IMR-90 (cell line): ENCODE measurements around the gene MUSTN1. TPM values are rescaled to one million over a fixed set of nuclear protein-coding genes. Genes with fewer than 3 reads are reported as not detected.

ENCODE experiments used
- microRNA-seq, 2 experiments: library from miRNA; stranded (forward) in 1 of 2; unstranded in 1 of 2; fragments of 10-50 nt in 1 of 2; fragments of <30 nt in 1 of 2; gene quantifications in 1 of 2; microRNA quantifications in 1 of 2; one replicate each; pipeline versions ENCODE3 to v1.1.0; 2013 to 2020; ENCODE audit not compliant: insufficient read depth in 1 of 2, insufficient read length in 1 of 2, unreplicated experiment in 1 of 2
- polyA plus RNA-seq, 3 experiments: library from polyadenylated mRNA; depleted of rRNA; stranded (reverse); fragments of >200 nt; gene quantifications; 2 replicates each; pipeline ENCODE4 v1.2.3, GENCODE V29; 2012; ENCODE audit warnings: low replicate concordance in 1 of 3
- small RNA-seq, 5 experiments: library from RNA; depleted of rRNA; stranded (forward); fragments of <200 nt; gene quantifications; one replicate each; pipeline ENCODE3, GENCODE V24; 2012
- total RNA-seq: library from RNA; depleted of rRNA; stranded (reverse); fragments of >200 nt; gene quantifications from 2 replicates; pipeline ENCODE4 v1.2.3, GENCODE V29; 2012; rRNA removed

The MUSTN1 gene
- total and polyA plus RNA-seq, 2 of the 4 experiments (the other 2 are of a cell fraction): not detected

Small RNAs within 50 kb of the gene (microRNA-seq; reads per million reads assigned to microRNA genes)
- gene MIR8064 (ENCODE audit: insufficient read depth in 1 of 2, insufficient read length in 1 of 2, unreplicated experiment in 1 of 2): 0 reads per million in 2 experiments
- gene MUSTN1 (ENCODE audit: insufficient read depth, insufficient read length): not detected

Small RNAs within 50 kb of the gene (small RNA-seq; reads per million reads assigned to genes)
- gene MIR8064 (0 reads per million in 5 experiments), gene MUSTN1 (0 reads per million in 5 experiments)

Other genes with a start within 250 kb of the MUSTN1 start
- gene PBRM1, start 149.1 kb downstream of the MUSTN1 start, total RNA-seq: 72.6 and 74.2 TPM in 2 replicates
- gene PBRM1, start 149.1 kb downstream of the MUSTN1 start, polyA plus RNA-seq (2012; rRNA removed): 16.5 and 16.6 TPM in 2 replicates
- gene GNL3, start 149.0 kb downstream of the MUSTN1 start, total RNA-seq: 66.0 and 117 TPM in 2 replicates
- gene GNL3, start 149.0 kb downstream of the MUSTN1 start, polyA plus RNA-seq (2012; rRNA removed): 69.7 and 90.4 TPM in 2 replicates
- 65.3 and 87.8 TPM in 2 replicates for gene GLT8D1, start 129.2 kb downstream of the MUSTN1 start, total RNA-seq
- gene GLT8D1, start 129.2 kb downstream of the MUSTN1 start, polyA plus RNA-seq (2012; rRNA removed): 114 and 124 TPM in 2 replicates
- gene SPCS1, start 128.9 kb downstream of the MUSTN1 start, total RNA-seq: 50.5 and 102 TPM in 2 replicates
- 111 and 124 TPM in 2 replicates for gene SPCS1, start 128.9 kb downstream of the MUSTN1 start, polyA plus RNA-seq (2012; rRNA removed)
- gene NEK4, start 64.1 kb downstream of the MUSTN1 start, total RNA-seq: 16.9 and 24.7 TPM in 2 replicates
- gene NEK4, start 64.1 kb downstream of the MUSTN1 start, polyA plus RNA-seq (2012; rRNA removed): 6.6 and 10.3 TPM in 2 replicates
- not detected in 2 replicates for gene ITIH1, start 57.4 kb downstream of the MUSTN1 start, total RNA-seq
- gene ITIH1, start 57.4 kb downstream of the MUSTN1 start, polyA plus RNA-seq (2012; rRNA removed): not detected in 2 replicates
- 0.72 and 1.1 TPM in 2 replicates for gene ITIH3, start 40.2 kb downstream of the MUSTN1 start, total RNA-seq
- 0.94 and 1.3 TPM in 2 replicates for gene ITIH3, start 40.2 kb downstream of the MUSTN1 start, polyA plus RNA-seq (2012; rRNA removed)
- 0.28 and 0.36 TPM in 2 replicates for gene ITIH4, start 4.3 kb downstream of the MUSTN1 start, total RNA-seq
- 0.26 and 0.67 TPM in 2 replicates for gene ITIH4, start 4.3 kb downstream of the MUSTN1 start, polyA plus RNA-seq (2012; rRNA removed)
- 7.5 and 10.6 TPM in 2 replicates for gene STIMATE, start 62.5 kb upstream of the MUSTN1 start, total RNA-seq
- 17.8 and 19.4 TPM in 2 replicates for gene STIMATE, start 62.5 kb upstream of the MUSTN1 start, polyA plus RNA-seq (2012; rRNA removed)
- 1.8 and 3.6 TPM in 2 replicates for gene SFMBT1, start 211.1 kb upstream of the MUSTN1 start, total RNA-seq
- 0.92 and 1.0 TPM in 2 replicates for gene SFMBT1, start 211.1 kb upstream of the MUSTN1 start, polyA plus RNA-seq (2012; rRNA removed)